GM18505 (cell line): ENCODE measurements around the gene DCUN1D1.
A peak's percentile ranks its signal among the peaks of the same experiment; 100 is the strongest.
"Not testable (repeated sequence)": the region's sequence is repeated elsewhere in the genome, so short reads cannot be mapped to it uniquely, and the experiment has no call there.

ENCODE experiments used
- ATAC-seq: cut with Tn5 transposase; IDR thresholded peaks from one replicate; pipeline ENCODE4 v1.9.1; 2021; ENCODE audit not compliant: unreplicated experiment
- POLR2A ChIP-seq: IDR thresholded peaks from 4 replicates; pipeline ENCODE4 v1.6.1; 2011; ENCODE audit warnings: borderline replicate concordance; ENCODE audit not compliant: insufficient read depth, insufficient read length; ENCODE audit errors: extremely low read depth

DCUN1D1 gene

DNA sequence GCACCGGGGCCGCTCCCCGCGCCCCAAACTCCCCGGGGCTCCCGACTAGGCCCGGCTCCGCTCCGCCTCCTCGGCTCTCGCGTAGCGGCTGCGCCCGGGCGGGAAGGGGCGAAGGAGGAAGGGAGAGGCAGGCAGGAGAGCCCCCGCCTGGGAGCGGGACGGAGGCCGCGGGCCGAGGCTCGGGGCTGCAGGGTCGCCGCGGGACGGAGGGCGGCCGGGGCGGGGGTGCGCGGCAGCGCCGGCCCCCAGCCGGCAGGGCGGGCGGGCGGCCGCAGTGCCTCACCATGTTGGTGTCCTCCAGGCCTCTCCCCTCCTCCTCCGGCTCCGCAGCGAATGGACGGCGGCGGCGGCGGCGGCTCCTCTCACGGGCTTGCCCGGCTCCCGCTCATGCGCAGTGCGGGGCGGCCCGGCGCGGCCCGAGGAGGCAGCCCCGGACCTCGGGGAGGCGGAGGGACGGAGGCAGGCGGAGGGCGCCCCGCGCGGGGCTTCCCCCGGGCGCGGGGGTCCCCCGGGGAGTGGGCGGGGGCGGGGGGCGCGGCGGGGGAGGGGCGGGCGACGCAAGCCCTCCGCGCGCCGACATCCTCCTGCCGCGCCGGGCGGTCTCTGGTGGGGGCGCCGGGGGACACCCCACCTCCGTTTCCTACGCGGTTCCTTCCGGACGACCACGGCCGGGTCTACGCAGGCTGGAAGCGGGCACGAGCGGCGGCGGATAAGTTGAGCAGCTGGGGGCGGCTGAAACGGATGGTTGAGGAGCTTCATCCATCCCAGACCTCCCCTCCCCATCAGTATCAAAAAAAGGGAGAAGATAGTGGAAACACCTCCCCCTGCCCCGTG, at the start of gene DCUN1D1:
Gene DCUN1D1 (minus strand): TSS at position 335 of the 834 bp plus-strand sequence. CDS start 49 bp downstream, at position 286.
- peak; percentile 89 for ATAC-seq
- TF ChIP-seq POLR2A: peak; percentile 72

DNA sequence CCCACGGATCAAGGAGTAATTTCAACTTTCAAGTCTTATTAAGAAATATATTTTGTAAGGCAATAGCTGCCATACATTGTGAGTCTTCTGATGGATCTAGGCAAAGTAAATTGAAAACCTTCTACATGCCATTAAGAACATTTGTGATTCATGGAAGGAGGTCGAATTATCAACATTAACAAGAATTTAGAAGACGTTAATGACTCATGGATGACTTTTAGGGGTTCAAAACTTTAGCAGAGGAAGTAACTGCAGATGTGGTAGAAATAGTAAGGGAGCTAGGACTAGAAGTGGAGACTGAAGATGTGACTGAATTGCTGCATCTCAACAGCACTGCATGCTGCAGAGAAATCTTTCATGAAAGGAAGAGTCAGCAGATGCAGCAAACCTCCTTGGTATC, 48.1 kb upstream of the DCUN1D1 start:
- ATAC-seq: no peak
- no peak for TF ChIP-seq POLR2A

DNA sequence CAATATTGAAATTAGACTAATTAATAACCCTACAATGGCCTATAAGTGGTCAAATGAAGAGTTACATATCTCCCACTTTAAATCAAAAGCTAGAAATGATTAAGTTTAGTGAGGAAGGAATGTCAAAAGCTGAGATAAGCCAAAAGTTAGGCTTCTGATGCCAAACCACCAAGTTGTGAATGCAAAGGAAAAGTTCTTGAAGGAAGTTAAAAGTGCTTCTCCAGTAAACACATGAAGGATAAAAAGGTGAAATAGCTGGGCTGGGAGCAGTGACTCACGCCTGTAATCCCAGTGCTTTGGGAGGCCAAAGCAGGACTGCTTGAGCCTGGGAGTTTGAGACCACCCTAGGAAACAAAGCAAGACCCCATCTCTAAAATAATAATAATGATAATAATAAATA, 46.9 kb upstream of the DCUN1D1 start:
- no peak for ATAC-seq
- no peak for TF ChIP-seq POLR2A

DNA sequence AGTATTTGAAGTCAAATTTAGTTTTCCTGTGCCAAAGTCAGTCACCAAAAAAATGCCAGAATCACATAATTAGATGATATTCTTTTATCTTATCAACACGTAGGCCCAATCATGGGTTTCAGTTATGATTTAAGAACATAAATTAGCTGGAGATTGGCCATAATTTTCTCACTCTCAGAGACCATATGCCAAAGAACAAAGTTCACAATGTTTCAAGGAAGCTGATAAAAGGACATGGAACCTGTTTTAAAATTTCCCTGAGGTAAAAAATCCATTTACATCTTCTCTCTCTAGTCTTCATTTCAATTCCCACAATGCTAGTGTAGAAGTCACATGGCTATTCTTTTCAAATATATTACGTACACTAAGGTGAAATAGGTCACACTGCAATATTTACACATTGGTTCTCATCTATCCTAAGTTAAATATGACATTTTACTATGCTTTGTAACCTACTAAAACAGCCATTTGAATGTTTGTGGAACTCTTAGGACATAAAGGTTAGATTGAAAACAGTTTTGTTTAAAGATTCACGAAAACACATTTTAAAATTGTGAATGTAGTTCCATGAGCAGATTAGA, 42.7 kb upstream of the DCUN1D1 start:
- no peak for ATAC-seq
- TF ChIP-seq POLR2A: no peak

DNA sequence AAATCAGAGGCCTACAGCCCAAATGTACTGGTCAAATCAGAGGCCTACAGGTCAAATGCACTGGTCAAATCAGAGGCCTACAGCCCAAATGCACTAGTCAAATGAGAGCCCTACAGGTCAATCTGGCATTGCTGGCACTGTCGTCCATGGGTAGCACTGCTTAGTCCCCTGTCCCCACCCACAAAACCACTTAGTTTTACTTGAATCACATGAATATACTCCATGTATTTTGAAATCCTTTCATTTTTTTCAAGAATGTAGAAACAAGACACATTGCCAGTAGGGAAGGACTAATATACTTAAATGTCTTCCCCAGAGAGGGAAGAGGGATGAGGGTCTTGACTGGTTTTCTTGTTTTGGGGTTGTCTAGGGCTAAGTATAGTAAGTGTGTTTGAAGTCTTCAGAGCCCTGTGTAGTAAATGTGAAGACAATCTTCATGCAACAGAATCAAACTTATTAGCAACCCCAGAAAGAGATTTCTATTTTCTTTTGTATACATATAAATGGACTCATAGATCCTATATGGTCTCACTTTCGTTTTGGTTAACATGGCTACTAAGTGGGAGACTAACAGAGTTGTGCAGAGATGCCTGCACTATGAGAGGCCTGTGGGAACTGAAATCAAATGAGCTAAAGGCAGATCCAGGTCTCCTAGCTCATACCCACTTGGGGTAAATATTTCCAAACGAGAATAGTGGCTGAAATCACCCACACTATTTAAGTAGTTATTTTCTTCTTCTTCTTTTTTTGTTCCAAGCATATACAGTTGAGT, 38.3 kb upstream of the DCUN1D1 start:
- ATAC-seq: no peak
- no peak for TF ChIP-seq POLR2A

DNA sequence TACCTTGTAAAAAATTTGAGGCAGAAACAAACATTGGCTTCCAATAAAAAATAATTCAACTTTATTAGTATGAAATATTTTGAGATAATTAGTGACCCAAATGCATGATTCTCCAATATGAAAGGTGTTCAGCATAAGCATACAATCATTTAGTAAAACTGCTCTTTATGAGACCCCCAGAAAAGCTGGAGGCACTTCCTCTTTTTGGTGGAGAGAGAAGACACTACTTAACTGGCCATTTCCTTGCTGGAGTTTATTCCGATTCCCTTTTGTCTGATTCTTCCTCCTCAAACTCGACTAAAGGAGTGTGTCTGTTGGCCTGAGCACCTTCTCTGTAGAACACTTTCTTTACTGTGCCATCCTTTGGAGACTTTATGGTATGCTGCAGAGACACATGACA, 34.8 kb upstream of the DCUN1D1 start:
- TF ChIP-seq POLR2A: no peak

DNA sequence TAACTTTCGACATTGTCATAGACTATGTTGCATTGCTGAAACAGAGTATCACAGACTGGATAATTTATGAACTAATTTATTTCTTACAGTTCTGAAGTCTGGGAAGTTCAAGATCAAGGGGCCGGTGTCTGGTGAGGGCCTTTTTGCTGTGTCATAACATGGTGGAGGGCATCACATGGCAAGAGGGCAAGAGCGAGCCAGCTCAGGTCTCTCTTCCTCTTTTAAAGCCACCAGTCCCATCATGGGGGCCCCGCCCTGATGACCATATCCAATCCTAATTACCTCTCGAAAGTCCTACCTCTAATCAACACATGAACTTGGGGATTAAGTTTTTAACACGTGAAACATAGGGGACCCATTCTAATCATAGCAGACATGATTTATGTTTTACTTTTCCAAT, 33.5 kb upstream of the DCUN1D1 start:
- TF ChIP-seq POLR2A: no peak
- ATAC-seq: no peak

More for the DNA sequence above, 34.8 kb upstream of the DCUN1D1 start:
- no peak for ATAC-seq

DNA sequence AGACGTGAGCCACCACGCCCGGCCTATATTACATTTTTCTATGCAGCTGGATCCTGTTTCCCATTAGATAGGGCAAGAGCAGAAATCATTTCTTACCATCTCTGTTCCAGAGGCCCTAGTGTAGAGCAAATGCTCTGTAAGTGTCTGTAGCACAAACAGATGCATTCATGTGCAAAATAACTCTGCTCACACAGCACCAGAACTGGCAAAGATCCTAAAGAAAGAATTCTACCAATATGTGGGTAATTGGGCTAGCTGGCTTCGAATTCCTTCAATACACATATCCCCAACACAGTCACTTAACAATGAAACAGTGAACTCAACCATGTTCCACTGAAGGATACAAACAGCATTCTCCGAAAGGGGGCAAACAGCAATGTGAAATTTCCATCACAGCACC, 32.7 kb upstream of the DCUN1D1 start:
- no peak for TF ChIP-seq POLR2A
- ATAC-seq: no peak

DNA sequence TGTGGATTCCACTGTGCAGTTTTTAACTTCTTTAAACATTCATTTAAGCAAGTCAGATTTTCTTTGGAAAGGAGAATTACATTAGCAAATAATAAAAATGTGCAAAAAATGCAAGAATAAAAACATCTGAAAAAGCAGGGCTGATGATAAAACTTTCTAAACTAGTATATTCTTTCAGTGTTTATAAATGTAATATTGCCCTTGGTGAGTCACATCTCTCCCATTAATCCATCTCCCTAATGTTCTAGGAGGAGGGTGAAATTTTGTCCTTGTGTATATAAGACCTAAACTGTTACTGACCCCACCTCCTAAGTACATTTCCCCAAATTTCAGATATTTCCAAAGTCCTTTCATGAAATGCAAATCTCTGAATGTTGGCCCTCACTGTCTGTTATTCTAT, 28.5 kb upstream of the DCUN1D1 start:
- TF ChIP-seq POLR2A: no peak
- no peak for ATAC-seq

DNA sequence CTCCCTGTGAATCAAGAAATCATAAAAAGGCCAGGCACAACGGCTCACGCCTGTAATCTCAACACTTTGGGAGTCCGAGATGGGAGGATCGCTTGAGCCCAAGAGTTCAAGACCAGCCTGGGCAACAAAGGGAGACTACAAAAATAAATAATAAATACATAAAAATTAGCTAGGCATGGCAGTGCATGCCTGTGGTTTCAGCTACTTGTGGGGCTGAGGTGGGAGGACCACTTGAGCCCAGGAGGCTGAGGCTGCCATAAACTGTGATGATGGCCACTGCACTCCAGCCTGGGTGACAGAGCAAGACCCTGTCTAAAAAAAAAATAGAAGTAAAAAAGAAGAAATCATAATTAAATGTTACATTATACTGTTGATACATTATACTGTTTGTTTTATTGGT, 28.0 kb upstream of the DCUN1D1 start:
- no peak for ATAC-seq
- TF ChIP-seq POLR2A: no peak

DNA sequence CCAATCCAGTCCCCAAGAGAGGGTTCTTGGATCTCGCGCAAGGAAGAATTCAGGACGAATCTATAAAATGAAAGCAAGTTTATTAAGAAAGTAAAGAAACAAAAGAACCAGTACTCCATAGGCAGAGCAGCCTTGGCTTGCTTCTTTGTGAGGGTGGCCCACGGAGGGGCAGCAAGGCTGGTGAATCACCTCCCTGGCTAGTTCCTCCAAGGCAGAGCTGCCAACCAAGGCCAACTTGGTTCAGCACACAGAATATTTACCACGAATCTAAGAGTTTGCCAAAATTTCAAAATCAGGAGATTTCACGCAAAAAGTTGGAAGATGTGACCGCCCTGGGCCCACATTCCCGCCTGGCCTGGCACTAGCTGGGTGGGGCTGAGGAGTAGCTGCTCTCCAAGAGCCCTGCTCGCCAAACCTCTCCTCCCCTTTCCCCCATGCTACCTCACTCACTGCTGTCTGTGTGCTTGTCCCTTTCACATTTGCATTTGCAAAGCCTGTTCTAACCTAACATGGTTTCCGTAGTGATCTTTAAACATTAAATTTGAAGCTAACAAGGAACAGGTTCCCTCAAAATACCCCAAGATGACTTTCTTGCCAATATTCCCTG, 26.2 kb upstream of the DCUN1D1 start:
- TF ChIP-seq POLR2A: no peak
- no peak for ATAC-seq

DNA sequence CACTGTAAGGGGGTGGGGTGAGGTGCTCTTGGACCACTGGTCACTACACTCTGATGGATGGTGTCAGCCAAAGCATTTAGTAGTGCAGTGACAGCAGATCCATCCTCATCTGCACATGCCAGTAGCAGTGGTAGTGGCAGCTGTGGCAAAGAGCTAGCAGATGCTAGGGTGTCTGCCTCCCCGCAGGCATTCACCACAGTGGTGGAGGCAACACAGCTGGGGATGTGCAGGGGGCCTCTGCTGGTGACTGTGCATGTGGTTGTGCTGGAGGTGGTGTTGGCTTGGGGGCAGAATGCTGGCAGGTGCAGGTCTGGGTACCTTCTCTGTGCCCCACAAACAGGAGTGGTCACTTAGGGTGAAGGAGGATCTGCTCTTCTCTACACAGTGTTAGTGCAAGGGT, 19.4 kb upstream of the DCUN1D1 start:
- TF ChIP-seq POLR2A: no peak
- ATAC-seq: no peak

DNA sequence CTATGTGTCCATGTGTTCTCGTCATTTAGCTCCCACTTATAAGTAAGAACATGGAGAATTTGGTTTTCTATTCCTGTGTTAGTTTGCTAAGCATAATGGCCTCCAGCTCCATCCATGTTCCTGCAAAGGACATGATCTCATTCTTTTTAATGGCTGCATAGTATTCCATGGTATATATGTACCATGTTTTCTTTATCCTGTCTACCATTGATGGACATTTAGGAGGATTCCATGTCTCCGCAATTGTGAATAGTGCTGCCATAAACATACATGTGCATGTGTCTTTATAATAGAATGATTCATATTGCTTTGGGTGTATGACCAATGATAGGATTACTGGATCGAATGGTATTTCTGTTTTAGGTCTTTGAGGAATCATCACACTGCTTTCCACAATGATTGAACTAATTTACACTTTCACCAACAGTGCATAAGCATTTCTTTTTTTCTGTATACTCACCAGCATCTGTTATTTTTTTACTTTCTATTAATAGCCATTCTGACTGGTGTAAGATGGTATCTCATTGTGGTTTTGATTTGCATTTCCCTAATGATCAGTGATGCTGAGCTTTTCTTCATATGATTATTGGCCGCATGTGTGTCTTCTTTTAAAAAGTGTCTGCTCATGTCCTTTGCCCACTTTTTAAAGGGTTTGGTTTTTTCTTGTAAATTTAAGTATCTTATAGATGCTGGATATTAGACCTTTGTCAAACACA, 13.3 kb upstream of the DCUN1D1 start:
- not testable (repeated sequence) for ATAC-seq
